Stimulated activated naive CD8-positive, alpha-beta T cell treated with anti-CD3 and anti-CD28 coated beads, Interleukin-15, amount 100 ng/mL, for 72 hours (primary cell): ENCODE data around the gene ARMH3.

Experiments used
- ATAC-seq: fragments of 150-1000 bp; cut with Tn5 transposase; 2 replicates; pipeline ENCODE4 v1.10.0; 2021; ENCODE audit warnings: mild to moderate bottlenecking, moderate library complexity
- DNase-seq, 2 donors: peaks; one replicate each; pipeline ENCODE4 v3.0.0; 2021 to 2022
- H3K27ac Mint-ChIP-seq, 2 donors: one replicate each; pipeline ENCODE4 v1.8.0; 2022; ENCODE audit warnings: mild to moderate bottlenecking in 2 of 2, mixed read lengths in 2 of 2, moderate library complexity in 2 of 2
- H3K27me3 Mint-ChIP-seq: one replicate; pipeline ENCODE4 v1.8.0; 2022; ENCODE audit warnings: mixed read lengths
- H3K4me1 Mint-ChIP-seq: one replicate; pipeline ENCODE4 v1.8.0; 2022; ENCODE audit warnings: mild to moderate bottlenecking, mixed read lengths
- H3K4me3 Mint-ChIP-seq, 2 donors: one replicate each; pipeline ENCODE4 v1.8.0; 2022; ENCODE audit warnings: mild to moderate bottlenecking in 2 of 2, mixed read lengths in 2 of 2, moderate library complexity in 1 of 2
- H3K9me3 Mint-ChIP-seq, 2 donors: one replicate each; pipeline ENCODE4 v1.8.0; 2022; ENCODE audit warnings: mixed read lengths in 2 of 2

Gene ARMH3

DNA sequence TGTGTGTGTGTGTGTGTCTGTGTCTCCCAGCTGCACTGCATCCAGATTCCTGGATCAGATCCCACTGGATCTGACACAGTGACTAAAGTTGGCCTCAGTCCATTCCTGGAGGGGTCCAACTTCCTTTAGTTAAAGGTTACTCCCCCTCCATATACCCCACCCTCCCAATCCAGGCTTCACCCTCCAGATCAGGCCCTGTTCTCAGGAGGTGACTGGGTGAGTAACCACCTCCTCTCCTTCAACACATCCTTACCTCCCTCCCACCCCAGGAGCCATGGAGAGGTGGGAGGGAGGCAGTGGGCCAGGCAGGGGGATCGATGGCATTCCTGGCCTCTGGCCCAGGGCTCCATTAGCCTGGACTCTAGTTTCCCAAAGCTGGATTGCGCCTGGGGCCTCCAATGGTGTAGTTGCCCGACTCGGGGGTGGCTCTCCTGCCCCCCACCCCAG is 223.6 kb downstream of the ARMH3 start:
- Mint-ChIP-seq H3K9me3 (no peaks in the 10 kb centered on the region), H3K4me3 (no peak overlapping the region)
- ATAC-seq = no peak

DNA sequence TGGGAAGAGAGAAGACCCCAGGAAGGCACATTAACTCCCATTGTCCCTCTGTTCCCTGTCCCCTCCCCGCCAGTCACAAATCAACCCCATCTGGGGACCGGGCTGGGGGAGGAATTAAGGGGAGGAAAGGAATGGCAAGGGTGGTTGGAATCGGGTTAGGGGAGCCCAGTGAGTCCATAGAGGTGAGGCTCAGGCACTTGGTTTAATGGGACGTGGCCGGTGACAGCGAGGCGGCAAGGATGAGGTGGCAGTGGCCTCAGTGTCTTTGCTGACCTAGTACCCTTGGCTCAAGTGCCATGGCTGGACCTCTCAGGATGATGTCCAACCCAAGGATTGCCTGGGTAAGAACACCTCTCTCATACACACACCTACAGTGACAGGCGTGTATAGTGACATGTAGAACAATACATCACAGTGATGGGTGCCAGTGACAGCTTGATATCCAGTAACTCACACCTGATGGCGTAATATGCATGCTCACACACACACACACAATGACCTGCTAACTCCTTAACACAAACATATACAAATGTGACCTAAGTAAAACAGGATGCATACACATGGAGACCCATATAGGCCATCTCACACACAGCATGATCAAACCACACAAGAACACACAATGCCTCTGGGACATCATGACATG is 224.7 kb downstream of the ARMH3 start:
- peak overlapping the region; percentile 95 to 99 for H3K27ac Mint-ChIP-seq

More for the DNA sequence above, 223.6 kb downstream of the ARMH3 start:
- H3K27me3 Mint-ChIP-seq = no peaks in the 10 kb centered on the region
- H3K27ac Mint-ChIP-seq = no peak overlapping the region
- DNase-seq = no peak
- H3K4me1 Mint-ChIP-seq = peaks cover 60% of the 10 kb centered on the region

DNA sequence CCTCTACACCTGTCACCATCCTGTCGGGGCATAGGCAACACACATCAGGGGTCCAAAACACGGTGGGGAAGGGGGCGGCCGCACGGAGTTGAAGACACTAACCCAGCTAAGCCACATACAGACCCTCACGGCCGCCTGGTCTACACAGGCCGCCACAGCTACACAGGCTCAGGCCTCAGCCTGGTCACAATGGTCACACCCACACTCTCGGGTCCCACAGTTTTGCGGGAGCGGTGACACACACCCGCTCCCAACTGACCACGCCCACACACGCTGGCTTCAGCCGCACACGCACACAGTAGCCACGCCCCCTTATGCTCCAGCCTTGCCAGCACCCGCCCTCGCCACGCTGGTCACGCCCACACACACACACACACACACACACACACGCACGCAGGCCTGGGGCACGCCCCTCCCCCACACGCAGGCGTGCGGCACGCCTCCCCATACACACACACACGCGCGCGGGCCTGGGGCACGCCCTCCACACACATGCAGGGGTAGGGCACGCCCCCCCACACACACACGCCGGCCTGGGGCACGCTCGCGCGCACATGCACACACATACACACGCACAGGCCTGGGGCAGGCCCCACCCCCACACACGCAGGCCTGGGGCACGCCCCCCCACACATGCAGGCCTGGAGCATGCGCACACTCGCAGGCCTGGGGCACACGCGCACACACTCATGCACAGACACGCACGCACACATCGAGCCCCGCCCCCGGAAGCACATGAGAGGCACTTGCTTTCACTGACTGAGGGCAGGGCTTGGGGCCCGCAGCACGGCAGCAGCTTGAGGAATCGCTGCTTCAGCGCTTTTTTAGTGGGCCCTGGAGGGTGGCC is 225.4 kb downstream of the ARMH3 start:
- H3K27ac Mint-ChIP-seq = peak overlapping the region; percentile 95 to 99

More for the DNA sequence above, 224.7 kb downstream of the ARMH3 start:
- DNase-seq = no peak
- Mint-ChIP-seq H3K9me3 (no peaks in the 10 kb centered on the region), H3K4me1 (peaks cover 60% of the 10 kb centered on the region), H3K27me3 (no peaks in the 10 kb centered on the region), H3K4me3 (peak overlapping the region; percentile 88 to 92)
- ATAC-seq = no peak

DNA sequence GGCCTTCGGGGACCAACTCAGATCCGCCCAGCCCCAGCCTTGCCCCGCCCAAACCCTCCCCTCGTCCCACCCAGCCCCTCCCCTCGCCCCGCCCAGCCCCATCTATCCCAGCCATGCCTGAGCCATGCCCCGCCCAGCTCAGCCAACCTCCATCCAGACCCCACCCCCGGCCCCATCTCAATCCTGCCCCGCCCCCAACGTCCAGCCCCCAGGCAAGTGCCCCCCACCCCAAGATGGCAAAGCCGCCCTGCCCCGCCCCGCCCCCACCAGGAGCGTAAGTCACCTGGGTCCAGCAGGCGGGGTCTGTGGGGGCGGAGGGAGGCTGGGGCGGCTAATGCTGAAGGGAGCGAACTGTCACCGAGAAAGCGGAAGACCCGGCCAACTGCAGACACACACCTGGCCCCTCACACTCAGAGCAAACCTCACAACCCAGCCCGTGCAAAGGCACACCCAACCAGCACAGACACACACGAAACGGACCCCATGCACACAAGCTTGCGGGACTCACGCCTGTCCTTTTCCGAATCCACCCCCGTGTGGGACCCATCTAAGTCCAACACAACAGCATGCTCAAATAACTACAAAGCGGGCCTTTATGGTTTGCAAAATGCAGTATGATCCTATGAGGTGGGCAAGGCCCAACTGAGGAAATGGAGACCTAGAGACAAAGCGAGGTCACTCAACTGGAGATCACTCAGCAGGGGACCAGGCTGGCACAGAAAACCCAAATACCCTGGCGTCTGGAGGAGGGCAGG is 226.2 kb downstream of the ARMH3 start:
- Mint-ChIP-seq H3K4me1 (peaks cover 46% of the 10 kb centered on the region), H3K9me3 (no peaks in the 10 kb centered on the region), H3K4me3 (peak overlapping the region; percentile 88 to 92), H3K27me3 (no peaks in the 10 kb centered on the region), H3K27ac (peak overlapping the region; percentile 47 to 99)
- ATAC-seq (peak; percentile 41), DNase-seq (peak; percentile 61 to 69)

More for the DNA sequence above, 225.4 kb downstream of the ARMH3 start:
- Mint-ChIP-seq H3K9me3 (no peaks in the 10 kb centered on the region), H3K4me1 (peaks cover 54% of the 10 kb centered on the region), H3K27me3 (no peaks in the 10 kb centered on the region), H3K4me3 (peak overlapping the region; percentile 88 to 92)
- DNase-seq (peak; percentile 86 to 88), ATAC-seq (peak; percentile 80)

DNA sequence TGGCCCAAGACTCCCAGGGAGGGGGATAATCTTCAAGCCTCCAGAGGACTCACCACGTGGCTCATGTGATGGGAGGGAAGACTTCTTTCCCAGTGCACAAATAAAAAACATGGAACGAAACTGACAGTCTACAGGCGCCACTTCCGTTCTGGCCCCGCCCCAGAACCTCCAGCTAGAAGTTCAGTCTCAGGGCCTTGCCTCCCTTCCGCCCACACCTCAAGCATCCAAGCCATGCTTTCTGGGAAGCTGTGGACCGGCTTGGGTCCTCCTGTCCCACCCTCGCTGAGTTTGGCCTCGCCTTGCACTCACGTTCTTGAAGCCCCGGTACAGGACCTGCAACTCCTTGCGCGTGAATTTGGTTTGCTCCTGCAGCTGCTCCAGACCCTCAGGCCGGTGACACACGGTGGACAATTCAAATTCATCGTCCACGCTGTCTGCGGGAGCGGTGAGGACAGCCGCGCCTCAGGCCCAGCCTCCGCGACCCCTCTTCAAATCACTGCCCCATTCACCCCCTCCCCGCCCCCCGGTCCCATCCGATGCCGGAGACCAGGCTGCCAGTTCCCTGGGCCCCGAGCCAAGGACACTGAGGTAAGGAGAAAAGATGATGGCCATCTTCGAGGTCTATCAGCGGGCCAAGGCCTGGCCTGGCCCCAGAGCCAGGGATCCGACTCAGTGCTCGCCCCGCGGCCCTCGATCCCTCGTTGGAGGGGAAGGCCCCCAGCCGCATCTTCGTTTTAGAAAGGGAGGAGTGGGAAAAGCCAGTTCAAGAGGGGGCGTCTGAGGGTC is 227.0 kb downstream of the ARMH3 start:
- H3K4me1 Mint-ChIP-seq = peaks cover 39% of the 10 kb centered on the region
- H3K9me3 Mint-ChIP-seq = no peaks in the 10 kb centered on the region
- no peak overlapping the region for H3K27ac Mint-ChIP-seq
- H3K4me3 Mint-ChIP-seq = no peak overlapping the region
- H3K27me3 Mint-ChIP-seq = no peaks in the 10 kb centered on the region
- DNase-seq = no peak
- no peak for ATAC-seq

DNA sequence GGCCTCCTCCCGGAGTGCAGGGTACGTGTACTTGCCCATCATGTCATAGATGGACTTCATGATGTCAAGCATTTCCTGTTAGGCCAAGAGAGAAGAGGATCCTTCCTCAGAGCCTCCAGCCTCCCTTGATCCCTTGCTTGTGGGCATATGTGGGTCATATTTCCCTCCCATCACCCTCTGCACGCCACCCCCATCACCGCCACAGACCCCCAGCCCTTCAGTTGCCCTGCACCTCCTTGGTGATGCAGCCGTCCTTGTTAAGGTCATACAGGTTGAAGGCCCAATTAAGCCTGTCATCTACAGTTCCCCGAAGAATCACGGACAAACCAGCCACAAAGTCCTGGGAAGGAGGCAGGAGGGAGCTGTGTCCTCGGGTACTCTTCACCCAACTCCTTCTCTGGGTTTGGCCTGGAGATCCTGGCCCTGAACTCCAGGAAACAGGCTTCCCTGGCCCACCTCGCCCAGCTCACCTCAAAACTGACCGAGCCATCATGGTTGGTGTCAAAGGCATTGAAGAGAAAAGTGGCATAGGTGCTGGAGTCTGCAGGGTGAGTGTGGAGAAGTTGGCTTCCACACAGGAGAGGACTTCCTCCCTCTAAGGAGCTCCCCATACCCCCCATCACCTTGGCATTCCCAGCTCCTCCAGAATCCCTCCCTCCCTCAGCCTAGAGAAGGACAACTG is 227.9 kb downstream of the ARMH3 start:
- no peak overlapping the region for H3K27ac Mint-ChIP-seq
- DNase-seq (no peak), ATAC-seq (no peak)
- peaks cover 30% of the 10 kb centered on the region for H3K4me1 Mint-ChIP-seq
- H3K9me3 Mint-ChIP-seq = no peaks in the 10 kb centered on the region
- no peaks in the 10 kb centered on the region for H3K27me3 Mint-ChIP-seq
- no peak overlapping the region for H3K4me3 Mint-ChIP-seq

DNA sequence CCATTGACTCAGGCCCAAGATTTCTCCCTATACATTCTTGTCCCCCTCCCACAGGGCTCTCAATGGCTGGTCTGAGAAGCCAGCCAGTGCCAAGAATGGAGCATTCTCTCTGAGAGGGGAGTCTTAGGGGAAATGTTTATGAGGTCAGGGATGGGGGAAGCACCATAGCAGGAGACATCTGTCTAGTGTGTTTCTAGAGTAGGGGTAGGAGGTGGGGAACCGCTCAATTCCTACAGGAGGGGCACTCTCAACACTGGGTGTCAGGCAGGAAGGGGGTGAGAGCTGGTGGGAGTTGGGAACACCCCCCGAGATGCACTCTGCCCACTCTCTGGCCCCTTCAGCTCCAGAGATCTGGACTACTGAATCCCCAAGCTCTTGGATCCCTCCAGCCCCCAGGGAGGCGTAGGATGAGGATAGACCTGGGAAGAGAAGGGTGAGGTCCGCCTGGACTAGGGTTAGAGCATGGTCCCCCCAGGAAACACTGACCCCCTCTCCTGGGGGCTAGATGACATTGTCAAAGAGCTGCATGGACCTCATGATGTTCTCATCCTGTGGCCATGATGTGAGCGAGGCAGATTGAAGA is 229.0 kb downstream of the ARMH3 start:
- Mint-ChIP-seq H3K4me1 (peaks cover 24% of the 10 kb centered on the region), H3K4me3 (no peak overlapping the region), H3K27me3 (no peaks in the 10 kb centered on the region), H3K9me3 (no peaks in the 10 kb centered on the region), H3K27ac (no peak overlapping the region)
- DNase-seq (no peak), ATAC-seq (no peak)

DNA sequence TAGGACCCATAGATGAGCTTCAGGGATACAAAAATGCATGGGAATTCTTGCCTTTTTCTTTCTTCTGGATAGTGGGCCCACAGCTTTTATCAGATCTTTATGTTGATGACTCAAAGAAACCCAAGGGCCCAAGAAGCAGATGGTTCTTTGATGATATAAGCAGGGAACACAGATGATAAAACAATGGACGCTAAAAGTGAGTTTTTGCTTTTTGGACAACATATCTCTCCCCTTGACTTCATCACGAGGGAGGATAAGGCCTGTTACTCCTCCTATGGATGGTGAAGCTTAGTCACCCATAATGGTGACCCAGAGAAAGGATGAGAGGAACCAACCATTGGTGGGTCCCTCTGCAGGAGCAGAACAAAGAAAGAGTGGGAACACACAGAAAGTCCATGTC is 231.2 kb downstream of the ARMH3 start:
- no peak overlapping the region for H3K27ac Mint-ChIP-seq
- DNase-seq (no peak), ATAC-seq (no peak)
- H3K4me1 Mint-ChIP-seq = peaks cover 15% of the 10 kb centered on the region
- no peaks in the 10 kb centered on the region for H3K9me3 Mint-ChIP-seq
- no peaks in the 10 kb centered on the region for H3K27me3 Mint-ChIP-seq
- no peak overlapping the region for H3K4me3 Mint-ChIP-seq

DNA sequence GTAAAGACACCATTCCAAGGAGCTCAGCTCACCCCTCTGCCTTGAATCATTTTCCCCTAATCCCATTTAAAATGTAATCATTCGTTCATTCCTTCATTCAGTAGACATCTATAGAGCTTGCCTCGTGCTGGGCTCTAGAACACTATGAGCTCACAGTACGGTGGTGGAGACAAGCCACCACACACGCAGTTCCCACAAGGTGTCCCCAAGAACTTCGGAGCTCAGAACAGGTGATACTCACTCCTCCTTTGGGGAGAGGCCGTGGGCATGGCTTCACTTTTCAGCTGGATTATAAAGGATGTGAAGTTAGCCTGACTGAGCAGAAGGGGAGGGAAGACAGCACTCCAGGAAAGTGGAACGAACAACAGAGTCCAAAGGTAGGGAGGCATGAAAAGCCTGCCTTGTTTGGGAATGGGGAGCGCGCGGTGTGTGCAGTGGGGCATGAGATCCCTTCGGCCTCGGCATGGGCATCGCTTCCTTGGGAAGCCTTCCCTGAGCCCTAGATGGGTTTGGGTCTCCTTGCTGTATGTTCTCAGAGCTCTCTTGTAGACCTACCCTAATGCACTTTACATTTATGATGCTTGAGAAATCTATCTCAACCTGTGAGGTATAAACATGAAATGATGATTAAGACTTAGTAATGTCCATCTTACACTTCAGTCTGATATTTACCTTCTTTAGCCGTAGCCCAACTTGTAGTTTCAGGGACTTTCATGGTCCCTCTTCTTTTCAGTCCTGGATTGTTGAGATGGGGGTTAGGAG is 236.9 kb downstream of the ARMH3 start:
- no peak for DNase-seq
- Mint-ChIP-seq H3K4me3 (peak overlapping the region; percentile 91 to 93), H3K27me3 (no peaks in the 10 kb centered on the region), H3K4me1 (peaks cover 40% of the 10 kb centered on the region), H3K9me3 (no peaks in the 10 kb centered on the region), H3K27ac (peak overlapping the region; percentile 95 to 98)
- ATAC-seq = peak; percentile 67

DNA sequence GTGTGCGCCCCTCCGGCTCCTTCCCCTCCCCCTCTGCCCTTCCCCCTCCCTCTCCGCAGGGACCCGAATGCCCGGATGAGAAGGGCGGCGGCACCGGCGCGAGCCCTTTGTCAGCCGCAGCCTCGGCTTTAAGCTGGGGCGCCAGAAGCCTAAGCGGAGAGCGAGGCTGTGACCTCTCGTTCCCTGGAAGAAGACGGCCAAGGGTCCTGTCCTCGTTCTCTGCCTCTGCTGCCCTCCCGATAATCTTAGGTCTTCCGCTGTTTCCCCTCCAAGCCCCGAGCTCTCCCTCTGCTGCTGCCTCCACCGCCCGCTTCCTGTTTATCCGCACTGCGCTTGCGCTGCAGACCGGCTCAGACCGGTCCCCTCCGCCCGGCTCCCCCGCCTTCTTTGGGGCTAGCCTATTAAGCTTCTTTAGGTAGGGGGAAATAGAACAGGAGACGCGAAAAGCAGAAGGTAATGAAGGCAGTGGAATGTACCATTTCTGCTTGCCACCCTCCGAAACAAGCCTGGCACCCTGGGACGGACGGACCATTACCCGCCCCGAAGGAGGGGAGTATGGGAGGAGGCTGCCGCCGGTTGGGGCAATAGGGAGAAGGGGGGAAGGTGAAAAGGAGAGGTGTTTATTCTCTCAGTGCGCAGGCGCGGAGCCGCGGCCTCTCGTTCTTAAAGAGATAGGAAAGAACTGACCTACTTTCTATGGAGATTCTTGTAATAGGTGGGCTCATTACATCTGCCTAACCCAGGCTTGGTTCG is 237.7 kb downstream of the ARMH3 start, which contains the start of gene OGA:
Gene OGA (minus strand): TSS at position 326 of the 753 bp plus-strand sequence. CDS start 422 bp downstream, outside the sequence.
- H3K9me3 Mint-ChIP-seq = no peaks in the 10 kb centered on the region
- H3K4me1 Mint-ChIP-seq = peaks cover 47% of the 10 kb centered on the region
- peak within 1 kb of the TSS; percentile 91 to 93 for H3K4me3 Mint-ChIP-seq
- ATAC-seq = peak; percentile 94
- peak within 1 kb of the TSS; percentile 95 to 98 for H3K27ac Mint-ChIP-seq
- H3K27me3 Mint-ChIP-seq = no peaks in the 10 kb centered on the region
- DNase-seq = peak; percentile 97 to 99

DNA sequence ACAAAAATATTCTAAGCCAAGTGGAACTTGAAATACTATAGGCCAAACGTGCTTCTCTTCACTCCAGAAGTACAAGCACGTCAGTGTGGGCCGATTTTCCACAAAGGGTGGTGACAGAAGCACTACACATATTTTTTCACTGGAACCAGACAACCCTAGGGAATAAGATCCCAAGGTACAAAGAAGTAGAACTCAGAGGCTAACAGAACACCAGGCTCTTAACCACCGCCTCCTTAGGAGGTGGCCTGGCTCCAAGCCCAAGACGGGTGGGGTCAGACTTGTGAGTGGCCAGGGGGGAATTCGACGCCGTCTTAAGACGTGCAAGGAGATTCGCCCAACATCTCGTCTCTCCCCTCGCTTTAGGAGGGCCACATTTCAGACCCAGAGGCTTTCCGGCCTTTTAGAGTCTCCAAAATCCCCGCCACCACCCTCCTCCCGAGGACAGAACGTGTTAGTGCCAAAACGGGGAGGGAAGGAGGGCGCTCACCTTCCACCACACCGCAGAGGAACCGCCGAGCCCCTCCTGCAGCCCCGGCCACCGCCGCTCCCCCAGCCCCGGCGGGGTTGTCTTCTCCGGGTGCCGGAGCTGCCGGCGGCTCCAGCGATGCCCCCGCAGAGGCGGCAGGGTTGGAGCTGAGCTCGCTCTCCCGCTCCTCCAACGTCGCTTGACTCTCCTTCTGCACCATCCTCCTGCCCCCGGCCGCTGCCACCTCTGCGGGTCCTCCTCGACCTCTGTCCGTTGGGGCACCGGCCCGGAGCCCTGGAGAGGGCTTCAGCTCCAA is 238.4 kb downstream of the ARMH3 start:
- ATAC-seq = peak; percentile 41
- peaks cover 55% of the 10 kb centered on the region for H3K4me1 Mint-ChIP-seq
- peak in 1 of 2 donors; percentile 62 for DNase-seq
- peak overlapping the region; percentile 95 to 98 for H3K27ac Mint-ChIP-seq
- H3K9me3 Mint-ChIP-seq = no peaks in the 10 kb centered on the region
- H3K4me3 Mint-ChIP-seq = peak overlapping the region; percentile 91 to 93
- H3K27me3 Mint-ChIP-seq = no peaks in the 10 kb centered on the region

DNA sequence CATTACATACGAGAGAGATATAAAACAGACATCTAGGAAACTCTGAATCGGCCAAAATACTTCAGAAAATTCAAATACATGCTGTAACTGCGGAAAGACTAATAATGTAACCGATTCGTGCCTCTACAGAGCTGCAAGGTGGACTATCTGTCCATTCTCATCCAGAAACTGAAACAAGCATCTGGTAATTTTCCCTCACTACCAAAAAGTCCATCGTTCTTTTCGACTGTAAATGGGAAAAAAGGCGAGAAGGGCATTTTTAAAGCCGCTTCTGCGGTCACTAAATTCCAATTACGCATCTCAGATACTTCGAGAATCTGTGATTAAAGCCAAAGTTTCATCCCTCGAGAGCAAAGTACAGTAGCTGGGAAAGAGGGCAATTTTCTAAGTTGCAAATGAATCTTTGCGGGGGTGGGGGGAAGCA is 239.0 kb downstream of the ARMH3 start:
- peaks cover 57% of the 10 kb centered on the region for H3K4me1 Mint-ChIP-seq
- no peaks in the 10 kb centered on the region for H3K9me3 Mint-ChIP-seq
- ATAC-seq (no peak), DNase-seq (no peak)
- peak overlapping the region in 1 of 2 donors; percentile 83 for H3K27ac Mint-ChIP-seq
- no peaks in the 10 kb centered on the region for H3K27me3 Mint-ChIP-seq
- H3K4me3 Mint-ChIP-seq = peak overlapping the region; percentile 91 to 93
